Measurements from ENCODE around the gene ERAL1. TPM values are rescaled to one million over a fixed set of nuclear protein-coding genes. Genes with fewer than 3 reads are reported as not detected.

Gene ERAL1
- total and polyA plus RNA-seq, 2 of the 8 experiments (the other 6 are each of a cell fraction or from before 2014, with no cell fraction given), result 67.8 to 122 TPM

- TF ChIP-seq RBBP5 (IDR thresholded peaks at IDR 0.05; ENCODE audit: borderline replicate concordance, low read depth, low read length), result no peak
- no peak for TF ChIP-seq ZNF274 (IDR thresholded peaks at IDR 0.05; ENCODE audit: borderline replicate concordance, extremely low read depth, low read length)
- no peak for TF ChIP-seq POU5F1 (IDR thresholded peaks at IDR 0.05; ENCODE audit: low read depth, low read length)
- TF ChIP-seq CHD1 (IDR thresholded peaks at IDR 0.05; ENCODE audit: low read depth, low read length), result no peak
- no peak for TF ChIP-seq BRCA1 (IDR thresholded peaks at IDR 0.05; ENCODE audit: low read depth, low read length)
- TF ChIP-seq RNF2 (IDR thresholded peaks at IDR 0.05; ENCODE audit: borderline replicate concordance, low read depth, low read length, missing control alignments, poor library complexity, severe bottlenecking), result no peak
- TF ChIP-seq EGR1 (IDR thresholded peaks at IDR 0.05; ENCODE audit: borderline replicate concordance, low read depth, low read length), result no peak
- no peak for TF ChIP-seq SIN3A (conservative IDR thresholded peaks at IDR 0.05 in 1 of 2, IDR thresholded peaks at IDR 0.05 in 1 of 2; ENCODE audit: low read depth in 1 of 2, low read length in 2 of 2)
- TF ChIP-seq PHF8 (conservative IDR thresholded peaks at IDR 0.05; ENCODE audit: low read depth, low read length), result no peak
These were observed 43.7 kb downstream of the ERAL1 start (continued) for GRCh38 chr17:28898527-28898955.

Measured in H1 (cell line).